Measurements from ENCODE around the gene SSBP3.
A peak's percentile ranks its signal among the peaks of the same experiment; 100 is the strongest.
"Not testable (repeated sequence)": the region's sequence is repeated elsewhere in the genome, so short reads cannot be mapped to it uniquely, and the experiment has no call there.

The SSBP3 gene

DNA sequence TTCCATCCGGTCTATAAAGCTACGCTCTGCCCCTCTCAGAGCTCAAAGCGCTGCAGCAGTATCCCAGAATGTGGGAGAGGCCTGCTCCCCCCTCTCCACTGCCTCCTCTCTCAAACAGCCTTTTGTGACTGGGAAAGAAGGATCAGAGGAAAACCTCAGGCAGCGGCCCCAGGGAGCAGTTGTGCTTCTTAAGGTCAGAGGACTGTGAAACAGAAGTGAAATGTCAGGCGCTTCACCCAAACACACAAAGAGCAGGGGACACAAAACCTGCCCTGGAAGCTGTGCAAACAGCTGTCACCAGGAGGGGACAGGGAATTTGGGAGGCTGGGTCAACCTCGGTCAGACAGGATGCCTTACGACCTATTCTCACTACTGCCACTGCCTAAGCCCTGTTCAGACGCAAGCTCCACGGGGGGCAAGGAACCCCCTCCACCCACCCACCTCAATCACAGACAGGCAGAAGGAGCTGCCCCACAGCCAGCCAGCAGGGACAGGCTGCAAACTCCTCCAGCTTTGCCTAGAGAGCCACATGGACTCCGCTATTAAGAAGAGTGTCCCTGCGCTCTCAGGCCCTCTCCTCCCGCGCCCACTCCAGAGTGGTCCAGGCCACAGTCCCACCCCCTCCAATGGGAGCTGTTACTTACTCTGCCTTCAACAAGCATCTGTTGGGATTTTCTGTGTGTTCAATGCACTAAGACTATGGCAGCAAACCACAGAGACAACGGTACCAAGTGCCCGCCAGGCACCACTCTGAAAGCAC lies 14.6 kb downstream of the SSBP3 start:
- no peak for DNase-seq

DNA sequence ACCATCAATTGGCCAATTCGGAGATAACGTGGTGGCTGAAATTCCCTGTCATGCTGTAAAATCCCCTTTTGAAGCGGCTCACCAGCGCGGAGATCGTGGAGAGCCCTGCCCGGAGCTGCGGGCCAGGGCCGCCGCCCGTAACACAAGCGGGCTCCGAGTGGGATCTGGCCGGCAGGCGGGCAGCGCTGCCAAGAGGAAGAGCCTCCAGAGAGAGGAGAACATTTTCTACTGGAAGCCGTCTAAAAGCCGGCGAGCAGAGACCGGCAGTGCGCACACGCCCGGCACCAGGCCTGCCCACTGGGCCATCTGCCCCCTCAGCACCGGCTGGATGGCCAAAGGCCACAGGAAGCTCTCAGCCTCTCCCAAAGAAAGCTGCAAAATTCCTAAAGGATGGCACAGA lies 15.5 kb downstream of the SSBP3 start:
- DNase-seq: no peak

DNA sequence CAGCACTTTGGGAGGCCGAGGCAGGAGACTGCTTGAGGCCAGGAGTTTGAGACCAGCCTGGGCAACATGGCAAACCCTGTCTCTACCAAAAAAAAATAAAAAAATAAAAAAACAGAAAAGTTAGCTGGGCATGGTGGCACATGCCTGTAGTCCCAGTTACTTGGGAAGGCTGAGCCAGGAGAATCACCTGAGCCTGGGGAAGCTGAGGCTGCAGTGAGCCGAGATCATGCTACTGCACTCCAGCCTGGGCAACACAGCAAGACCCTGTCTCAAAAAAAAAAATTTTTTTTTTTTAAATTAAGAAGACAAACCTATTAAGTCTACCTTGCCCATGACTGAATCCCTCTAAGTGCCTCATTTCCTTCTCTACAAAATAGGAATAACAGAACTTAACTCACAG lies 16.6 kb downstream of the SSBP3 start:
- not testable (repeated sequence) for DNase-seq

DNA sequence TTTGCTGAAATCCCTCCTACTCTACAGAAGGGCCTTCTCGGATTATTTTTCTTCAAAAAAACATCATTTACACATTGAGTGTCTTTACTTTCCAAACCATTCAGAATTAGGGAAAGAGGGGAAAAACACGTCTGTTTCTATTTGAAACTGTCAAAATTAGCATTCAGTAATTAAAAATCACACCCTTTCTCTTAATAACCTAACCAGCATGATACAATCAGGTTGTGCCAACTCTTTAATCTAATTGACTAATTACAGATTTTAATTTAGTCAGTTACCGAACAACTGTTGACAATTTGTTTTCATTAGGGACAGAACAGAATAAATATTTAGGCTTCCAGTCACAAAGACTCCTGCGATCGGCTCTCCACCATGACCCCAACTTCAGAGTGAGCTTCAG lies 18.8 kb downstream of the SSBP3 start:
- DNase-seq: no peak

DNA sequence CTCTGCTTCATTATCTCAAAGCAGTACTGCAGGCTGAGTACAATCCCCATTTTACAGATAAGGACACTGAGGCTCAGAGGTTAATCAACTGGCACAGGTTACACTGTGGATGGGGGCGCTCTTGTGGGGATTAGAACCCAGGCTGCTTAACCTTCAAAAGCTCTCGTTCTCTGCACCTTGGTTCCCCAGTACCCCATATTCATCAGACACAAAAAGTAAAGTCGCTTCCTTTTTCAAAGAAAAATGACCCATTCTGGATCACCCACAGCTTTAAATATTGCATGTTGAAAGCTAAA lies 20.5 kb downstream of the SSBP3 start:
- DNase-seq: no peak

DNA sequence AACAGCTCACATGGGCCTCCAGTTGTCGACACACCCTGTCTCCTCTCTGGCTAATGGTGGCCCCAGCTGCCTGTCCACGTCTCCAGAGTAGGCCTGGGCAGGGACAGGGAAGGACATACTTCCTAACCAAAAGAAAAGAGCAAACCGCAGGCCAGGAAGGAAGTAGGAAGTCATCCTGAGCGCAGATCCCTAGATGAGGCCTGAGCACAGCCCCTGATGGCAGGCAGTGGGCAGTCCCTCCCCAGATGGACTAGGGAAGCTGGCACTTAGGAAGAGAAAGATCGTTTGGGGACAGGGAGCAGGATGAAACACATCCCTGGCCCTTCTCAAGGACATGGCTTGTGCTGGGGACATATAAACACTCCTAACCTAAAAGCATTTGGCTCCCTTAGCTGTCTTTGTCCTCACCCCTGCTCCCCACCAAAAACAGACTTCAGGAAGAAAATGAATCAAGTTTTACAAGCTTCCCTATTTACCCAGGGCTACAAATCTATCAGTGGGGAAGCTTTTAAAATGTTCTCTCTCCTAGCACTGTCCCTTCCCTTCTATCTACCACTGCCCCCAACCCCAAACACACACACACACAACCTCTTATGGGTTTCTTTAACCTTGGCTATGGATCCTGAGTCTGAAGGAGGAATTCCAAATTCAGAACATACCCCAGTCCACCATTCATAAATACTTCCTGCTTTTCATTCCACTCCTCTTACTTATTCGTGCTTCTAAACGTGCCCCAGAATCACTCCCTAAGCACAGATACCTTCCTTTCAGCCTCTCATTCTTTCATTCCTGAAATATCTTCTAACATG lies 21.1 kb downstream of the SSBP3 start:
- DNase-seq: no peak

DNA sequence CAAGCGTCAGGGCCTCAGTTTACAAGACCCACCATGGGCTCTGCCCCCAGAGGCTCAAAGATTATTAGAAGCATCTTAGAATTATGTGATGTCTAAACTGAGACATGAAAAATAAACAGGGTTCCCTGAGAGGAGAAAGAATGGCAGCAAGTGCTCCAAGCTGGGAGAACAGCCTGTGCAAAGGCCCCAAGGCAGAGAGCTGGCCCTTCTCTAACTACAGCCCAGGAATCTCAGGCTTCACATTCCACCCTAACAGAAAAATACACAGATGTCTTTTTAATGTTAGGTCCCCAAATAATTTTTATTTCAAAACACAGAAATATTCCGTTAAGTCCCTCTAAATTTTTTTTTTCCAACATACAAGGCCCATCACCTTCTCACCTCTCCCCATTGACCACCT lies 21.7 kb downstream of the SSBP3 start:
- DNase-seq: no peak

DNA sequence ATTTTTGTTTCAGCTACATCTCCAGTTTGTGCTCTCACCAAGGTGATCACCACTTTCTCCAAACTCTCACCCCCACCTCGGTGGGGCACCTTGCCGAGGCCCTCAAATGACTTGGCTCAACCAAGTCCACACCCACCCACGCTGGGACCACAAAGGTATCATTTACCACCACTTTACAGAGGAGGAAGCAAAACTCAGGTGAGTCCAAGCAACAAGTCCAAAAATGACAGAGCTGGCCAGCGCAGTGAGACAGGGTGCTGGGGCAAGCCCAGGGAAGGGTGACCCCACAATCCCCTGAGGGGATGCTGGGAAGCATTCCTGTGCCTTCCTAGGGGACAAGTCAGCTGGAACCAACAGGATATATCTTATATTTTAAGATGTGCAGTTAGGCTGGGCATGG lies 24.7 kb downstream of the SSBP3 start:
- DNase-seq: no peak

DNA sequence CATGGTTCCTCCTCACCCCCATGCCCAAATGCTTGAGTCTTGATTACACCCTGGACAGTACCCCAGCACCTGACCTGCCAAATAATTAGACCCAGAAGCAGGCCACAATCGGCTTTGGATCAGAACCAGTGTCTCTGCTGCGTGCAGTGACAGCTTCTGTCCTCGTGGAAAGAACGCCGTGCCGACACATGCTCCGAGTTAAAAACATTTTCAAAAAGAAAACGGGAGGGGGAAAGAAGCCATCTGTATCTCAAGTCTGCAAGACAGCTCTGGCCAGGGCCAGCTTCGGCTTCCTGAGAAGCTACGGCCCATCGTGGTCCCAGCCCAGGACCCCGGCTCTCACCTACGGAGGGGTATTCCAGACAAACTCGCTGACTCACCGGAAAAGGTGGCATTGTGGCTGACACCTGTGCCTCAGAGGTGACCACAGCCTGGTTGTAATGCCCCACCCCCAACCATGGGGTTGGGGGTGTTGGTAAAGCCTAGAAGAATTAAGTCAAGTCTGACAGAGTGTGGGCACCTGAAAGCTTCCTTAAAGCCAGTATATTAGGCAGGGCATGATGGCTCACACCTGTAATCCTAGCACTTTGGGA lies 25.8 kb downstream of the SSBP3 start:
- DNase-seq: no peak

DNA sequence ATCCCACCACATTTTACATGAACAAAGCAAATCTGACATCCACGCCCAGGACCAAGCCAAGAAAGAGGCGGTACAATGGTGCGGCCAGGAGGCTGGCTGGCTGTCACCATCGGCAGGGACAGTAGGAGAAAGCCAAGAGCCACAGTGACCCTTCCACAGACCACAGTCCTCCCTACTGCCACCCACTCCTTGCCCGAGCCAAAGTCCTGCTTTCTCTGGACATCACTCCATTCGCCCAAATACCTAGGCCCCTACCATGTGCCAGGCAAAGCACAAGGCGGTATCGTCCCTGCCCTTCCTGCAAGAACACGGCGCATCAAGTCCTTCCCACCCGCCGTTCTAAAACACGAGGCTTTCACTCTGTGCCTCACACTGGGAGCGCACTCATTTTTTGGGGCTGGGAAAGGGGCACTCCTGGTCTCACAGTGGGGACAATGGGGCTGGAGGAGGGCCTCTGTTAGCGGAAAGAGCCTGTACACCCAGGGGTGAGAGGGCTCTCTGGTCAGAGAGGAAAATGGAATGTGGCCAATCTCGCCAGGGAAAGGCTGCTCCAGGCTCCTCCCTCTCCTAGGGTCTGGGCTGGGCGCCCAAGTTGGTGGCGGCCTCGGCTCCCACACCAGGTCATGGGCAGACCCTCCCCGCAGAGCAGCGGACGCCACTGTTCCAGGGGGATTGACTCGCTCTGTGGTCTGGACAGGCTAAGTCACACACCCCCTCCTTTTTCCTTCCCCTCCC lies 26.5 kb downstream of the SSBP3 start:
- DNase-seq: no peak

DNA sequence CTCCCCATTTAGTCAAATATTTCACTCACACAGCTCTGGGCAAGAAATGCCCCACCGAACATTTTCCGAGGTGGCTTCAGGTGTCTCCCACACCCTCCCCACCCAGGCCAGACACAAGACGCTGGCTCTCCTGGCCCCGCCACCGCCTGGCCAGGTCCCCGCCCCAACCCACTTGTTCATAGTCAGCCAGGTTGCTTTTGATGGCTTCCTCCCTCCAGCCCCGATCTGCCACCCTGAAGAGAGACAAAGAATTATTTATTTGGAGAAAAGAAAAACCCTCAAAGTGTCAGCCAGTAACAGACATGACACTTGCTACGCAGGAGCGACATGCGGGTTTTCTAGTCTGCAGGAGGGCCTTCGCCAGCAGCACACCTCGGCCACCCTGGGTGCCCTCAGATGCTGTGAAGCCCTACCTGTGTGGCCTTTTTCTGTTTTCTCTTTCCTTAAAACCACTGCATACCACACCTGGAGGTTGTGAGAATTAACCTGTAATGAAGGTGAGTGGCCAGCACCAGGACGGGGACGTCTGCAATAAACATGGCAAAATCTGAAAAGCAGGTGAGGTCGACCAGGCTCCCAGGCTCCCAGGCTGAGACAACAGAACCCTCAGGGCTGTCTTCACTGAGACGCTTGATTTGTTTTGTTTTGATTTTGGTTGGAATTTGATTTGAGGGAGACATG lies 27.2 kb downstream of the SSBP3 start:
- no peak for DNase-seq

DNA sequence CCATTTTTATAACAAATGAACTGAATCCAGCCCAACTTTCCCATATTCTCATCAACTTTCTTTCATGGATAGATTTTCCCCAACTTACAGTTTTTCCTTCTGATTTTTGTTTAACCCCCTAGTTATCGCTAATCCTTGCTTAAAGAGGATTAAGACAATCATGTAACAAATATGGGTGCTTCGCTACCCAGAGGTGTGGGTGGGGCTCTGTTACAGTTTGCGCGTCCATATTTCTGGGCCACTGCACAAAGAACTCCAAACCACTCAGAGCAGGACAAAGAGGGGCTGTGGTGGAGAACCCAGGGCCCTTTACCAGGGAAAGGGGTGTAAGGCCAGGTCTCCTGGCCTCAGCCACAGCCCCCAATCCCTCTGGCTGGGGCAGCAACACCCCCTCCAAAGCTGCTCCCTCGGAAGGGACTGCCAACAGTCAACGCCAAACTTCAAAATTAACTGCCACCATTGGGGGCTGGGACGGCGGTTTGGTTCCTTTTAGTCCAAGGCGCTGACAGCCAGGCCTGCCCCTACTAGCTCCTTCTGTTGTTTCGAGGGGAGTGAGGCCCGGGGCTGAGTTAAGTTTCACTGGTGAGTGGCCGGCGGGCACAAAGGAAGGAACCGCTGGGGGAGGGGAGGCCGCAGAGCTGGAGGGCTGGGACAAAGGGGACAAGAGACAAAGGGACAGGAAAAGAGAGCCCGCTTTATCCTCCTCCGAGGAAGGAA lies 27.9 kb downstream of the SSBP3 start:
- no peak for DNase-seq

DNA sequence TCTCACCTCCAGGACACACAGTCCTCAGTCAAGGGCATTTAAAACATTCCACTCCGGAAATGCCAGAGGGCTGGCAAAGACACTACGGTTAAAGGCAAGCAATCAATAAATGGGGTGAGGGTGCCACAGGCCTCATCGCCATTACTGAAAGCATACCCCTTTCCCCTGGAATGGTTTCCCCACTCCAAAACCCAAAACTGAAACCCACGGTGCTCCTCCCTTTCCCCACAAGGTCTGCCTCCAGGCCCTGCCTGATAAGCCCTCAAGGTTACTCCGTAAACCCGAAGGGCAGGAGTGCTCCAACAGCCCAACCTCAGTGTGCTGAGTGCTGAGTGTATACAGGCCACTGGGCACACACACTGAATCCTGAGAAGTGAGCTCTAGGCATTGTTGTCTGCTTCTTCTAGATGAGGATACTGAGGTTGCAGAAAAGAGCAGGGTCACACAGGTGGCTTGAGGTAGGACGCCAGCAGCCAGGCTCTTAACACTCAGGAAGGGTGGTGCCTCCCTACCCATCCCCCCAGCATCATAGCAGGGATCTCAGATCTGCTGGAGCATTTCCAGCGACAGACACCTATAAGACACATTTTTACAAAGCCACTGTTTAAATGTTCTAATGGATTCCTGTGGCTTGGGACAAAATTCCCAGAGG lies 29.0 kb downstream of the SSBP3 start:
- no peak for DNase-seq

DNA sequence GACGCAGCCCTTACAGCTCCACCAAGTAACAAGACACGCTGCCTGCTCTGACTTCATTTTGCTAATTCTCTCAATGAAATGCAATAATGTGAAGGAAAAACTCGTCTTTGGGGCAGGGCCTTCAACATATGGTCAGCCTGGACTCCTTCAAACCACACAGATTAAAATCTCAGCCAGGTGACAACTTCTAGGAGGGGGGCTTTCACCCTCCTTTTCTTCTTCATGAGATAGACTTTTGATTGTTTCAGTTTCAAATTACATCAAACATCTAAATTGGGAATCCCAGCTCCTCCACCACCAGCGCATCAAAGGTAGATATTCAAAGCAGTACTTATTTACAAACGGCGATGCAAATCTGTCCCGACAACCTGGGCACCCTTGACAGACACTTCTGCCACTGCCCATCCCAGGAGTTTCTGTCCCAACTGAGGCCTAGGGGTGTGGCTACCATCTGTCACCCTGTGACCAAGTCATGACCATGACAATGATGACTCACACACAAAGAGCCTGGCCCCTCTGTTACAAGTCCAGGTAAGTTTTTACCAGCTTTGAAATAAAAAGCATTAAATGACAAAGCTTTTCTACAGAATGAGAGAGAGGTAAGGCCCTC lies 29.7 kb downstream of the SSBP3 start:
- no peak for DNase-seq

DNA sequence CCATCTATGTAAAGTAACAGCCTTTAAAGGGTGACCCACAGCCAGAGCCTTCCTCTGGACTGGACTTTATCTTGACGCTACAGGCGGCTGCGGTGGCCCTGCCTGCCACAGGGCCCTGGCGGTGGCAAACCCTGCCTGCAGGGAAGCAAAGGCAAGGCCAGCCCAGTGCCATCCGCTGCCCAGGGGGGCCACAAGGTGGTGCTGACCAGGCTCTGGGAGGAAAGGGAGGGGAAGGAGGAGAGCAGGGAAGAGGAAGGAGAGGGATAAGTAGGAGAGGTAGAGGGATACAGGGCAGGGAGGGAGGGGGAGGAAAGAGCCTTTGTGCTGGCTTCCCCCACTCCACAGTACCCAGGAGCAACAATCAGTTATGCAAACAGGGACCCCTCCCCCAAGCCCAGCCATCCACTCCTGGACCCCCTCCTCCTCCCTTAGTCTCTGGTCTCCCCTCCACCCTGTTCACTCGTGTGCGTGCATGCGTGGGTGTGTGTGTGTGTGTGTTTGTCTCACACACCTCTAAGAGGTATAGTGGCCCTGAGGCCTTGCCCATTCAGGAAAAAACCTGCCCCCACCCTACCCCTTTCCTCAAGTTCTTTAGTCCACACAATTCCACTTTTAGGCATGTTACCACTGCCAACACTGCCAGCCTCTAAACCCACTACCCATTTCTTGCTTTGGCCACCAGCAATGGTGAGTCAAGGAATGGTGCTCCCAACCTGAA lies 30.3 kb downstream of the SSBP3 start:
- no peak for DNase-seq

DNA sequence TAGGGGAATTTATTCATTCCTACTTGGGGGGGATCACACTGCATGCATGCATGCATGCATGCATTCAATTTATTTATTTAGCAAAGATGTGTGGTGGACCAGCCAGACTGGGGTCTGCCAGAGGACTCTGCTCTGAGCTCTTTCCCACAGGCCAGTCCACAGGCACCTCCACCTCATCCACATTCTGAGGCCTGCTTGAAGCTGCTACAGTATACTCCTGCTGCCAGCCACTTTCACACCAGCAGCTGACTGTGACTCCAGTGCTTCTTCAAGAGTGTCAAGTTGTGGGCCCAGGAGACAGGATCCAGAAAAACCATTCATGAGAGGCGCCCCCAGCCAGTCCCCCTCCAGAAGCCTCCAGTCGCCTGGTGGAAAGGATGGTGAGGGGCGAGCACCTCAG lies 30.9 kb downstream of the SSBP3 start:
- DNase-seq: no peak

DNA sequence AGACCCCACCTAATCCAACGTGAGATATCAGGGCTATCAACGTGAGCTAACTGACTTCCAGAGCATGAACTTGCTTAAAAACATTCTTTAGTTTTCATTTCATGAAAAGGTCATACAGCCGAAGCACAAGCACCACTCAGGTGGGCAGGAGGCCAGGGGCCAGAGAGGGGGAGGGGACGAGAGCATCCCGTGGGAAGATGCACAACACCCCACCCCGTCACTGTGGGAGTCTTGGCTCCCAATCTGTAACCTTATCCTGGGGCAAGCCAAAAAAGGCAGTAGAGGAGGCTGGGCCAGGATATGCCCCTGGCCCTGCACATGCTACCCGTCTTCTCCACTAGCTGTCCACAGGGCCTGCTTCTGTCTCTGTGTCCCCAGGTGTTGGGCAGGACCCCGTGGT lies 31.4 kb downstream of the SSBP3 start:
- no peak for DNase-seq

DNA sequence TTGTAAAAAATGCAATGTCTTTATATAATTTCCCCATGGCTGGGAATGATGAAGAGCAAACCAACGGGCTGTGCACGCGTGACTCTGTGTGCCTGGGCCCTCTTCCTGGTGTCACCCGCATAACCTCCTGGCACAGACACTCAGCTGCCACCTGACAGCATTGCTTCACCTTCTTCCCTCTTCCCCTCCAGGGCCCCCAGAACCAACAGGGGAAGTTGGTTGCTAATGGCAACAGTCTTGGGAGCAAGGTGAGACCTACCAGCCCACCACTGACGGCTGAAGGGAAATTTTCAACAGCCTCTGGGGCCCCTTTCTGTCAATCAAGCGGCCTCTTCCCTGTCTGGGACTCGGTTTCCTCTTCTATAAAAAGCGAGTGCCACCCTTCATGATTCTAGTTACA lies 33.2 kb downstream of the SSBP3 start:
- peak; percentile 65 for DNase-seq

DNA sequence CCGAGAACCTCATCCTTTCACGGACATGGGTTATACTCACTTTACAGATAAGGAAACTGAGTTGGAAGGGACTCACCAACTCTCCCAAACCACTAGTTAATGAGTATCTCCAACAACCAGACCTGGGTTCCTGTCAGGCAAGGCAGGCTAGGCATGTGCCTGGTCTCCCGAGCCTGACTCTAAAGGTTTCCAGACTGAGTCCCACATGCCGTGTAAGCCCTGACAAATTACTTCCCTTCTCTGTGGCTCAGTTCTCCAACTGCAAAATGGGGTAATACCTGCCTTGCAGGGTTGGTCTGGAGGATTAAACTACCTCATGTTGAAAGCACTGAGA lies 34.3 kb downstream of the SSBP3 start:
- no peak for DNase-seq

DNA sequence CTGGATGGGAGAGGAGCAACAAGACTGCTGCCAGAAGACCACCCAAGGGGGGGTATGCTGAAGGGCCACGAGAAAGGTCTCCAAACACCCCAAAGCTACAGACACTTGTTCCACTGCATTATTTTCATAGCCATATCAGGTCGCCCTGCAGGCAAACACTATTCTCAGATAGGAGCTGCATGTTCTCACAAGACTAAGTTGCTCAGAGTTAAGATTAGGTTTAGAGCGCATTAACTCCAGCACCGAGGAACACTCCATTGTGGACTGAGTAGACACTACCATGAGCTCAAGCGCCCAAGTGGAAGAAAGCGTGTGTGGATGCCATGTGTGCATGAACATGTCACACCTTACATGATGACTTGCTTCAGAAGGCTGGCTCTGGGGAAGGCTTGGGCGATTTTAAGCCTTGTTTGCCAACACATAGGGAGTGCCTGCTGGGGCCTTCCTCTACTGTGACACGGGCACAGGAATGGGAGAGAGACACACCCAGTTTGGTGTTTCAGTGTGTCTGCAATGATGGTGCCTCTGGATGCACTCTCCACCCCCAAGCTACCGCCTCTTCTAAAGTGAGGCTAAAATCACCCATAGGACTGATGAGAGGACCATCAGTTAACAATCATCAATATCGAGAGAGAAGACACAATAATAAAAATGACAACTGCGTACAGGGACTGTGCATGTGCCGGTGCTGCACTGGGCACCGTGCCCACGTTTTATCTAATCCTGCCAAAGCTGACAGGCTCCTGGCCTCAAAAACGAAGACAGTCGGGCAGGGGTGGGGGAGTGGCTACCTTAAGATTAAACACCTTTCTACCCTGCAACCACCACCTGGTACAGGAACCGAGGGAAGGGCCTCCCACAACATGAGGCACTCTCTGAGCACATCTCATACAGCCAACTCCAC lies 34.9 kb downstream of the SSBP3 start:
- DNase-seq: no peak

Measured in GF-D8 (cell line).